ENCODE measurements around the gene SULT2B1.

Gene SULT2B1

GRCh38 chr19:48633148-48634035 lies 81.4 kb downstream of the SULT2B1 start:
- no peak for DNase-seq (ENCODE audit: low read depth in 3 of 3, low spot score in 1 of 3)

DNA sequence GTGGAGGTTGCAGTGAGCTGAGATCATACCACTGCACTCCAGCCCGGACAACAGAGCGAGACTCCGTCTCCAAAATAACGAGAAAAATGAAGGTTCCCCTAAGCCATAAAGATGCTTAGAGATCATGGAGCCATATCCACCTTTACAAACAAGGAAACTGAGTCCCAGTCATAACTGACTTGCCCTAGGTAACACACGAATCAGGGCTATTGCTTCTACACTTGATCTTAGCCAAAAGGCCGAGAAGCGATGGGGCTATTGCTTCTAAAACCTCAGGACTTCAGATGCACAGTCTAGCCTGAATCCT lies 82.0 kb downstream of the SULT2B1 start:
- DNase-seq (ENCODE audit: low read depth in 3 of 3, low spot score in 1 of 3), result no peak

DNA sequence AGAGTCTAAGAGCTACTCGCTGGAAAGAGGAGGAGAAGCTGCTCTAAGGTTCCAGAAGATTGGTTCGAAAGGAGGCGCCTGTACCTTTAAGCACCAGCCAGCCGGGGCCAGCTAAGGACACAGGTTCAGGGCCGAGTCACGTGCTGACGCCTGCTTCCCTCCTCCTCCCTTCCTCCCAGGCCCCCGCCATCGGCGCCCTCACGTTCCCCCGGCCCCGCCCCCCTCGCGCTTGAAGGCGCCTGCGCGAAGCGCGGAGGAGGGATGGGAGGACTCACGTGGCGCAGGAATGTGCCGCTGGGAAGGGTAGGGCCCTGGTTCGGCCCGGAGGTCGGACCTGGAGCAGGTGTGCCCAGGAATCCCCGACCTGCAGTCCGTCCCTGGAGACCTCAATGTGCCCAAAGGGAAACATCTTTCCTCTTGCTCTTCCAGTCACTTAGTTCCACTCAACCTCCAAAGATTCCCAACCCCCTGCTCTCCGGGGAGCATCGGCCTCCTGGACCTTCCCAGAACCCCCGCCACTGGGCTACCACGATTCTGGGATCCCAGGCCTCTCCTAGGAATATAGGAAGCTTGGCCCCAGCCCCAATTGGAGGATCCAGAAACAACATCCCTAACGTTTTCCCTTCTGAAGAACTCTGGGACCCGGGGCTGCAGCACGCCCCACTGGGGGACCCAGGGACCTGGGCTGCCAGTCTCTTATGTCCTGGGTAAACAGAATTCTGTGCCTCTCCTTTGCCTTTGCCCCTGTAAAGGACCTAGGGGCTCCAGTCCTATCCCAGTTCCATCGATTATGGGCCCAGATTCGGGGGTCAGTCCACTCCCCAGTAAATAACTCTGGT lies 82.7 kb downstream of the SULT2B1 start:
- peak; percentile 80 to 91 (median 80) for DNase-seq (ENCODE audit: low read depth in 3 of 3, low spot score in 1 of 3)

DNA sequence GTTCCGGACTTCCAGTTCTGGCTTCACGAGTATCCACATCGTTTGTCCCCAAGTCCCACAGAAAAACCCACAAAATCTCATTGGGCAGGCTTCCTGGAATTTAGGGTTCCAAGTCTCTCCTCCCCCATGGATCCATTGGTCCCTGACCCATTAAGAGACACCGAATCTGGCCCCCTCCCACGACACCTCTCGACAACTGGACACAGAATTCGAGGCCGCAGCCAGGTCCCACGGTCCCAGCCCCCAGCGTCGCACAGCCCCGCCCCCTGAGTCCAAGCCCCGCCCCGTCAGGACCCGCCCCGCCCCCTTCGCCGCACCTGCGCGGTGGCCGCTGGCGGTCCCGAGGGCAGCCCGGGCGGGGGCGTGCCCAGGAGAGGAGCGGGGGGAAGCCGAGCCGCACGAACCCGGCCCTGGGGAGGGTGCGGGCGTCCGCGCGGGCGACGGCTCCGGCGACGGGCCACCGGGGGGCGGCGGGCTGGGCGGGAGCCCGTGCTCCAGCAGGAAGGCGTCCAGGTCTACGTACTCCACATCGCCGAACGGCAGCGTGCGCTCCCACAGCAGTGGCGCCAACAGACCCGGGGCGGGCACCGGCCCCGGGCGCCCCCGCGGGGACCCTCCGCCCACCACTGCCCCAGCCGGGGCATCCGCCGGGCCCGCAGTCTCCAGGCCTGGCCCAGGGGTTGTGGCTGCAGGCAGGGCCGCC lies 83.4 kb downstream of the SULT2B1 start:
- DNase-seq (ENCODE audit: low read depth in 3 of 3, low spot score in 1 of 3), result peak in 1 of 3 donors; percentile 71

- no peak for DNase-seq (ENCODE audit: low read depth in 3 of 3, low spot score in 1 of 3)
Observed at GRCh38 chr19:48635966-48636858, 84.2 kb downstream of the SULT2B1 start.

DNA sequence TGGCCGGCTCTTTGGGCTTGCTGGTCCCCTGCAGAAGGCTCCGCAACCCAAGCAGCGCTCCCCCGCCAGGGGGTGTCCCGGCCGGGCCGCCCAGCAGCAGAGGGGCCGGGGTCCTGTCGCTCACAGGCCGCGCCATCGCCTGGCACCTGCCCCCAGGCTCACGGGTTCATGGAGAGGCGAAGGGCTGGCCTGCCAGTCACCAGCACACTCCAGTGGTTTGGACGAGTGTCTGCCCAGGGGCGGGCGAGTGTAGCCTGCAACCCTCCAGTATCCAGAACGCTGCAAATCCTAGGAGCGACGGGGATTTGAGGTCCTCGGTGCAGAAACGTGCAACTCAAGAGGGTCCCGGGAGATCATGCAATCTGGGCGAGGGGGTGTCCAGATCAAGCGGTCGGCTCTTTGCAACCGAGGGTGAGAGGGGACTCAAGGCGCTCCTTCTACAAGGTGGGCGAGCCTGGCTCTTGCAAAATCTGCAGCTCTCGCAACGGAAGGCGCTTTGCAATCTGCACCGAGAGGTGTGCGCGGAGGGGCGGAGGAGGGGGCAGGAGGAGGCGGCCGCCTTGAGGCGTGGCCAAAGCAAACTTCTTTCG lies 85.0 kb downstream of the SULT2B1 start, which contains the start of gene DBP:
Gene DBP, minus strand, starts transcription at position 521 of the 590 bp plus-strand sequence. Its CDS starts 385 bp downstream, at position 136.
- no peak for DNase-seq (ENCODE audit: low read depth in 3 of 3, low spot score in 1 of 3)

DNA sequence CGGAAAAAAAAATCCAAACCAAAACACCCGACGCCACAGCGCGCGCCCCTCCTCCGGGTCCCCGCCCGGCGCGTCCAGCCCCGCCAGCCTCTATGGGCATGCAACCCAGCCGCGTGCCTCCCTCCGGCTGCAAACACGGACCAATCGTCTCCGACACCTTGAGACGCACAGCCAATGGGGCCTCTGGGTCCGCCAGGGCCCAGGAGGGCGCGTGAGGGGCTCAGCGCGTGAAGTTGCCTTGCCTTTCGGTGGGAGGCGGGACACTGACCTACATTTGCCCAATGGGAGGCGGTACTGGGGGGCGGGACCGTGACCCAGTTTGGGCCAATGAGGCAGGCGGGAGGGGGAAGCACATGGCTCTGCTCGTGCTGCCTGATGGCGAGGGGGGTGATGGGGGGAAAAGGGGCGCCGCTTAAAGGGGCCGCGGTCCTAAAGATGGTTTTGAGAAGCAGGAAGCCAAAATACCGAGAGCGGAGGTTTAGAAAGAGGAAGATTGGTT lies 85.5 kb downstream of the SULT2B1 start:
- peak; percentile 96 to 100 (median 99) for DNase-seq (ENCODE audit: low read depth in 3 of 3, low spot score in 1 of 3)

GRCh38 chr19:48637948-48638830 lies 86.2 kb downstream of the SULT2B1 start:
- DNase-seq (ENCODE audit: low read depth in 3 of 3, low spot score in 1 of 3), result peak; percentile 59 to 75 (median 72)

DNA sequence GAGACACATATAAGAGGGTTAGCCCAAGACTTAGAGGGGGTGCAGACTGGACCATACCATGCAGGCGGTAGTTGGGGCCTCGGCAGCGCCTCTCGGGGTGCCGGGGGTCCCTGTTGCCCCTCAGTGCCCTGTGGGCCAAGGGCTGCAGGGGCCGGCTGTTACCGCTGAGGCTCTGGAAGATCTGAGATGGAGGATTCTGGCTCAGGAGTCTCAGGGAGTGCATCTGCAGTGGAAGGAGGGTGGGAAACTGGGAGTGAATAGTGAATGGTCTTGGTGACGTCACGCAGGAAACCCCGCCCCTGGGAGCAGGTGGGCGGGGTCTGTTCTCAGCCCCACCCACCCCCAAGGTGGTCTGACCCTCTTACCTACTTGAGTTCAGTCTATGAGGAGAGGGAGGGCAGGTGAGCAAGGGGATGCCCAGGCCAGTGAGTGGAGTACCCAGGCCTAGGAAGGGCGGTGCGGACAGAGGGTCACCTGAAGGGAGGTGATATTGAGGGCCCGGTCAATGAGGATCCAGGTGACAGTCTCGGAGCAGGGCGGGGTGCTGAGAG lies 86.9 kb downstream of the SULT2B1 start:
- no peak for DNase-seq (ENCODE audit: low read depth in 3 of 3, low spot score in 1 of 3)

GRCh38 chr19:48639483-48640375 lies 87.8 kb downstream of the SULT2B1 start:
- DNase-seq (ENCODE audit: low read depth in 3 of 3, low spot score in 1 of 3), result no peak

DNA sequence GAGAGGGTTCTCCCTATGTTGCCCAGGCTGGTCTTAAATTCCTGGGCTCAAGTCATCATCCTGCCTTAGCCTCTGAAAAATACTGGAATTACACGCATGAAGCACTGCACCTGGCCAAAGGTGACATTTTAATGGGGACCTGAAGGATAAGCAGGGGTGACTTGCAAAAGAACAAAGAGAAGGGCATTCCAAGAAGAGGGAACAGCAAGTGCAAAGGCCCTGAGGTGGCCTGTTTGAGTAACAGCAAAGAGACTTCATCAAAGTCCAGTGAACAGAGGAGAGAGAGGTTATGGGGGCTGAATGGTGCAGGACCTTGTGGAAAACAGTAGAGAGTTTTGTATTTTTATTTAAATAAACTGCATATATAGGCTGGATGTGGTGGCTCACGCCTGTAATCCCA lies 89.9 kb downstream of the SULT2B1 start:
- no peak for DNase-seq (ENCODE audit: low read depth in 3 of 3, low spot score in 1 of 3)

DNA sequence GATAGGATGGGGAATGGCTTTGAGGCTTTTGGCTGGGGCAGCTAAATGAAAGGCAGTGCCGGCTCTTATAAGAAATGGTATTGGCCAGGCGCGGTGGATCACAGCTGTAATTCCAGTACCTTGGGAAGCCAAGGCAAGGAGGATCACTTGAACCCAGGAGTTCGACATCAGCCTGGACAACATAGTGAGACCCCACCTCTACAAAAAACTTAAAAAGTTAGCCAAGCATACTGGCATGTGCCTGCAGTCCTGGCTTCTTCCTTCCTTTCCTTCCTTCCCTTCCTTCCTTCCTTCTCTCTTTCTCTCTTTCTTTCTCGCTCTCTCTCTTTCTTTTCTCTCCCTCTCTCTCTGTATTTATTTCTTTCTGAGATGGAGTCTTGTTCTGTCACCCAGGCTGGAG lies 90.9 kb downstream of the SULT2B1 start:
- DNase-seq (ENCODE audit: low read depth in 3 of 3, low spot score in 1 of 3), result no peak

GRCh38 chr19:48644355-48644754 lies 92.4 kb downstream of the SULT2B1 start:
- DNase-seq (ENCODE audit: low read depth in 3 of 3, low spot score in 1 of 3), result no peak

GRCh38 chr19:48644839-48645619 lies 93.1 kb downstream of the SULT2B1 start:
- peak; percentile 44 to 46 (median 46) for DNase-seq (ENCODE audit: low read depth in 3 of 3, low spot score in 1 of 3)

DNA sequence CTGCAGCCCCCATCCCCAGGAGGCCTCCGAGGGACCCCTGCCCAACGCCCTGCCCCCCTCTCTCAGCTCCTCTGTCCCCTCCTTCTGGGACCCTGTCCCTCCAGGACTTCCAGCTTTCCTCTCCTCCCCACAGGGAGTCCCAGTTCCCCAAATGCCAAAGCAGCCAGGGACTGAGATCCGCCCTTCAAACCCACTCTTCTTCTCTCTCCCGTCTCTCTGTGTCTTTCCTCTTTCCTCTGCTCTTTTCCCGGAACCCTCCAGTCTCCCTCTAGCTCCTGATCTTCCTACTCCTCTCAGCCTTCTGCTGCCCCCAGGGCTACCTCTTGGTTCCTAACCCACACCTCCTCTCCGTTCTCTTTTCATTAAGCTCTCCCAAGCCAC lies 93.6 kb downstream of the SULT2B1 start:
- no peak for DNase-seq (ENCODE audit: low read depth in 3 of 3, low spot score in 1 of 3)

DNA sequence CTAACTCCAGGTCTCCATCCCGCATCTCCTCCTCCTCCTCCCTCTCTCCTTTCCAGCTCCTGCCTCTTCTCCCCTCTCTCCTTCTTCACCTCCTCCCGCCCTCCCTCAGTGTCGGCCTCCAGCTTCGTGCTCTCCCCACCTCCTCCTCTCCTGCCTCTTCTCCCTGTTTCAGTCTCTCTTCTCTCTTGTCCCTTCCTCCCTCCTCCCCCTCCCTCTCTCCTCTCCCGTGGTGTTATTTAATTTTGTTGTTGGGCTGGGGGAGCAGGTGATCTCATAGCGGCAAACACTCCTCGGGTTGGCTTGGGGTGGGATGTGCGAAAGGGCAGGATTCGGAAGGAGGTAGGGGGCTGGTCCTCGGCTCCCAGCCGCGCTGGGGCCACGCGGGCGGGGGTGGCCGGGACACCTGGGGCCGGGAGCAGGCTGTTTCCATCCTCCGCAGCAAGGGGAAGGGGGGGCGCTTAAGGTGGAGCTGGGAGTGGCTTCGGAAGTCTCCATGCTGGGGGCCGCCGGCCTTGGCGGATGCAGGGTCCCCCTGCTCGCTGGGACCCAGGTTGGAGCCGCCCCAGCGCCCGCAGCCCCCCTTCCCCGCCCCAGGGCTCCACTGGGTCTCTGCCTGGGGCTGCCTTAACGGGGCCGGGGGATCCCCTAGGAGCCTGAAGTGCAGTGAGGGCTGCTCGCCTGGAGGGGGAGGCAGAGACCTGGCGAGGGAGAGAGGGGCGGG lies 94.2 kb downstream of the SULT2B1 start, which contains the start of gene CA11:
Gene CA11, minus strand, starts transcription at position 187 of the 721 bp plus-strand sequence. CDS start 555 bp downstream, outside the sequence.
- DNase-seq (ENCODE audit: low read depth in 3 of 3, low spot score in 1 of 3), result peak; percentile 76 to 85 (median 85)

All from stimulated activated CD4-positive, alpha-beta T cell treated with anti-CD3 and anti-CD28 coated beads, TNF-alpha, amount 100 ng/mL, for 1 hour (primary cell).